ENCODE measurements around the gene CDH23. TPM values are rescaled to one million over a fixed set of nuclear protein-coding genes. Genes with fewer than 3 reads are reported as not detected.

Gene CDH23
- total RNA-seq, 1 donor from 2014 or later = 0.29 TPM

GRCh38 chr10:71362141-71362540 lies 34.6 kb upstream of the CDH23 start:
- no peaks in the 10 kb centered on the region for H3K27me3 Mint-ChIP-seq

GRCh38 chr10:71363936-71364335 lies 32.8 kb upstream of the CDH23 start:
- Mint-ChIP-seq H3K27me3 (no peaks in the 10 kb centered on the region), H3K36me3 (ENCODE audit: low read depth) (peaks cover 16% of the 10 kb centered on the region), H3K4me1 (peaks cover 13% of the 10 kb centered on the region), H3K9me3 (no peaks in the 10 kb centered on the region), H3K27ac (no peak overlapping the region), H3K4me3 (no peak overlapping the region)
- ATAC-seq (ENCODE audit: low read depth) (no peak), DNase-seq (no peak)
- intact Hi-C loops (cut with micrococcal nuclease) = no loop called here
- TF ChIP-seq, protein P1, sequence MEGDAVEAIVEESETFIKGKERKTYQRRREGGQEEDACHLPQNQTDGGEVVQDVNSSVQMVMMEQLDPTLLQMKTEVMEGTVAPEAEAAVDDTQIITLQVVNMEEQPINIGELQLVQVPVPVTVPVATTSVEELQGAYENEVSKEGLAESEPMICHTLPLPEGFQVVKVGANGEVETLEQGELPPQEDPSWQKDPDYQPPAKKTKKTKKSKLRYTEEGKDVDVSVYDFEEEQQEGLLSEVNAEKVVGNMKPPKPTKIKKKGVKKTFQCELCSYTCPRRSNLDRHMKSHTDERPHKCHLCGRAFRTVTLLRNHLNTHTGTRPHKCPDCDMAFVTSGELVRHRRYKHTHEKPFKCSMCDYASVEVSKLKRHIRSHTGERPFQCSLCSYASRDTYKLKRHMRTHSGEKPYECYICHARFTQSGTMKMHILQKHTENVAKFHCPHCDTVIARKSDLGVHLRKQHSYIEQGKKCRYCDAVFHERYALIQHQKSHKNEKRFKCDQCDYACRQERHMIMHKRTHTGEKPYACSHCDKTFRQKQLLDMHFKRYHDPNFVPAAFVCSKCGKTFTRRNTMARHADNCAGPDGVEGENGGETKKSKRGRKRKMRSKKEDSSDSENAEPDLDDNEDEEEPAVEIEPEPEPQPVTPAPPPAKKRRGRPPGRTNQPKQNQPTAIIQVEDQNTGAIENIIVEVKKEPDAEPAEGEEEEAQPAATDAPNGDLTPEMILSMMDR (IDR thresholded peaks at IDR 0.05) = no peak
- ChIA-PET CTCF (no interaction called here), POLR2A (interaction anchor here (0.9 to 1.5 kb wide), 2 partner anchors 9 to 13 kb away, joined by 3 read pairs; no protein-coding TSS in a partner anchor)

More at GRCh38 chr10:71362141-71362540, 34.6 kb upstream of the CDH23 start:
- Mint-ChIP-seq H3K4me3 (no peak overlapping the region), H3K36me3 (ENCODE audit: low read depth) (peaks cover 23% of the 10 kb centered on the region), H3K4me1 (peaks cover 24% of the 10 kb centered on the region), H3K9me3 (no peaks in the 10 kb centered on the region), H3K27ac (no peak overlapping the region)
- CTCF ChIA-PET = no interaction called here
- ATAC-seq (ENCODE audit: low read depth) (no peak), DNase-seq (no peak)
- intact Hi-C loops (cut with micrococcal nuclease) = no loop called here
- POLR2A ChIA-PET = no interaction called here
- TF ChIP-seq, protein P1 (IDR thresholded peaks at IDR 0.05) = no peak

- peaks cover 3% of the 10 kb centered on the region for H3K4me1 Mint-ChIP-seq
- POLR2A ChIA-PET = interaction anchor here (1.5 kb wide), 1 partner anchor 11 kb away, joined by 3 read pairs; no protein-coding TSS in a partner anchor
Measured at GRCh38 chr10:71365366-71365765, 31.4 kb upstream of the CDH23 start.

DNA sequence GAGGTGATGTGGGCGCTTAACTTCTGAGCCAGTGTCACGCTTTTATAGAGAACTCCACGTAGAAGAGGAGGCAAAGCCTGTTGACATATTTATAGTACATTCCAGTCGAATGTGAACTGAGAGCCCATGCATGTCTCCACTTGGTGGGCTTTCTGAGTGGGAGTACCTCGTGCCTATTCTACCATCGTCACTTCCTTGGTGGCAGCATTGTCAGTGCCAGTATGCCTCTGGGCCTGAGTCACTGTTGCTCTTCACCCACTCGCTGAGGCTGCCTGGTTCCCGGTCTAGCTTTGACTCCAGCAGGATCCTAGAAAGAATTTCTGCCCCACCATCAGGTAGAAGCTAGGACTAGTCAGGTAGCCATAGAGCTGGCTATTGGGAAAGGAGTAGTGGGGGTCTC lies 30.0 kb upstream of the CDH23 start:
- DNase-seq (no peak), ATAC-seq (ENCODE audit: low read depth) (no peak)
- H3K27ac Mint-ChIP-seq = no peak overlapping the region
- ChIA-PET POLR2A (no interaction called here), CTCF (interaction anchor here (1.1 kb wide), 1 partner anchor 12 kb away, joined by 3 read pairs; no protein-coding TSS in a partner anchor)
- H3K4me3 Mint-ChIP-seq = no peak overlapping the region
- no peaks in the 10 kb centered on the region for H3K9me3 Mint-ChIP-seq
- peaks cover 7% of the 10 kb centered on the region for H3K4me1 Mint-ChIP-seq
- TF ChIP-seq, protein P1 (IDR thresholded peaks at IDR 0.05) = no peak
- intact Hi-C loops (cut with micrococcal nuclease) = no loop called here
- H3K36me3 Mint-ChIP-seq (ENCODE audit: low read depth) = peaks cover 16% of the 10 kb centered on the region
- H3K27me3 Mint-ChIP-seq = no peaks in the 10 kb centered on the region

More at GRCh38 chr10:71365366-71365765, 31.4 kb upstream of the CDH23 start:
- no peak overlapping the region for H3K27ac Mint-ChIP-seq
- H3K27me3 Mint-ChIP-seq = no peaks in the 10 kb centered on the region
- no peaks in the 10 kb centered on the region for H3K9me3 Mint-ChIP-seq
- no peak for DNase-seq
- CTCF ChIA-PET = no interaction called here
- peaks cover 16% of the 10 kb centered on the region for H3K36me3 Mint-ChIP-seq (ENCODE audit: low read depth)
- intact Hi-C loops (cut with micrococcal nuclease) = no loop called here
- TF ChIP-seq, protein P1 (IDR thresholded peaks at IDR 0.05) = no peak
- H3K4me3 Mint-ChIP-seq = no peak overlapping the region
- ATAC-seq (ENCODE audit: low read depth) = no peak

DNA sequence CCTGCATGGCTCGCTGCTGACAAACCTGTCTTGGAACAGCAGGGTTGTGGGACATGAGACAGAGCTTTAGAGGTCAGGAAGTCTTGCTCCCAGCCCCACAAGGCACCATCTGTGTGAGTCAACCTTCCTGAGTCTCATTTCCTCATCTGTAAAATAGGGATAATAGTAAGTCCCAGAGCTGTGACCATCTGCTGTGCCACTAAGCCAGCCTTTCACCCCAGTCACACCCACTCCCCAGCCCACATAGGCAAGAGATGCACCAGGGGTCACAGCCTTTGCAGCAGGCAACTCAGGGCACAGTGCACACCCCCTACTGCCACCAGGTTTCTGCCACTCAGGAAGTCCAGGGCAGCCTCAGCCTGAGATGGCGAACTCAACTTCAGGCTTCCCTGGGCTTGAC lies 29.4 kb upstream of the CDH23 start:
- ChIA-PET CTCF (interaction anchor here (1.1 kb wide), 1 partner anchor 11 kb away, joined by 3 read pairs; no protein-coding TSS in a partner anchor), POLR2A (interaction anchor here (0.9 to 1.9 kb wide), 2 partner anchors 8 to 9 kb away, joined by 3 to 8 read pairs; no protein-coding TSS in a partner anchor)
- intact Hi-C loops (cut with micrococcal nuclease) = no loop called here
- Mint-ChIP-seq H3K27me3 (no peaks in the 10 kb centered on the region), H3K36me3 (ENCODE audit: low read depth) (peaks cover 11% of the 10 kb centered on the region), H3K4me3 (no peak overlapping the region), H3K4me1 (peaks cover 13% of the 10 kb centered on the region), H3K9me3 (no peaks in the 10 kb centered on the region), H3K27ac (no peak overlapping the region)
- ATAC-seq (ENCODE audit: low read depth) (no peak), DNase-seq (no peak)
- TF ChIP-seq, protein P1 (IDR thresholded peaks at IDR 0.05) = no peak

All from activated B cell treated with CpG ODN at 0.5 μM for 24 hours (primary cell).